Measurements from ENCODE around the gene TMTC2.

DNA sequence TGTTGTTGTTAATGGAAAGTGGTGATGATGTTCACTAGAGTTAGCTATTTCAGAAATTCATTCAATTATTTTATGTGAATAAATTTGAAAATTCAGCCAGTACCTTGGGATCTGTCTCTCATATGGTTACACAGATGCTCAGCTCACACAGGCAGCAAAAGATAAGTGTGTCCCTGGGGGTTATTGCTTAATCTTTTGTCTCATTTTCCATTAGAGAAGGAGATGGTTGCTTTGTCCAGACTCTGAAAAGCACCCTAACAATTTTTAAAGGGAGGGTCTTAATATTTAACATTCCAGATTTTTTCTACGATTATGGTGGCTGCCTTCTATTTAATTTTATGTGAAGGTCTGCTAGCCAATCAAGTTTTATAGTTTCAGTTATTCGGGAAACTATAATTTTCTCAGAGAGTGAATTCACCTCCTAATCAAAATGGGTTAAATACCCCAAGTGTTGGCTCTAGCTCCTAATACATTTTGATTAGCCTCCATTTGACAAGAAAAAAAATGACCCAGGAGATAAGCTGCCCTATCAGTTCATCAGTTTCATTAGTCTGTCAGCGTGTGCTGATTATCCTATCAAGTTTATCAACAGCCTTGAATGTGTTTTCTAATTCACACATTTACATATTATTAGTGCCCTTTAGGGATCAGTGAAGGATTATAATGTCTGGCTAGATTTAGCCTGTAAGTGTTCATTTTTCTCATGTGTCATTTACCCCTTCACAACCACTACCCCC lies 282.1 kb downstream of the TMTC2 start:
- TF ChIP-seq, protein P1, sequence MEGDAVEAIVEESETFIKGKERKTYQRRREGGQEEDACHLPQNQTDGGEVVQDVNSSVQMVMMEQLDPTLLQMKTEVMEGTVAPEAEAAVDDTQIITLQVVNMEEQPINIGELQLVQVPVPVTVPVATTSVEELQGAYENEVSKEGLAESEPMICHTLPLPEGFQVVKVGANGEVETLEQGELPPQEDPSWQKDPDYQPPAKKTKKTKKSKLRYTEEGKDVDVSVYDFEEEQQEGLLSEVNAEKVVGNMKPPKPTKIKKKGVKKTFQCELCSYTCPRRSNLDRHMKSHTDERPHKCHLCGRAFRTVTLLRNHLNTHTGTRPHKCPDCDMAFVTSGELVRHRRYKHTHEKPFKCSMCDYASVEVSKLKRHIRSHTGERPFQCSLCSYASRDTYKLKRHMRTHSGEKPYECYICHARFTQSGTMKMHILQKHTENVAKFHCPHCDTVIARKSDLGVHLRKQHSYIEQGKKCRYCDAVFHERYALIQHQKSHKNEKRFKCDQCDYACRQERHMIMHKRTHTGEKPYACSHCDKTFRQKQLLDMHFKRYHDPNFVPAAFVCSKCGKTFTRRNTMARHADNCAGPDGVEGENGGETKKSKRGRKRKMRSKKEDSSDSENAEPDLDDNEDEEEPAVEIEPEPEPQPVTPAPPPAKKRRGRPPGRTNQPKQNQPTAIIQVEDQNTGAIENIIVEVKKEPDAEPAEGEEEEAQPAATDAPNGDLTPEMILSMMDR (IDR thresholded peaks at IDR 0.05): no peak
- no peak for TF ChIP-seq POLR2A (IDR thresholded peaks at IDR 0.05)

All from adrenal gland (tissue), 5 donors.